Prostate gland (tissue), 2 donors: Measurements from ENCODE around the gene LSM4.

Experiments used
- POLR2A ChIP-seq: fragments of 450-650 bp; IDR thresholded peaks from one replicate; pipeline ENCODE4 v1.6.1; 2016; ENCODE audit warnings: antibody characterized with exemption, mild to moderate bottlenecking
- POLR2AphosphoS5 ChIP-seq: sonication (generic); formaldehyde crosslinking; IDR thresholded peaks from one replicate; pipeline ENCODE4 v1.6.1; 2017; ENCODE audit warnings: antibody characterized with exemption
- TF ChIP-seq, protein P1 (sequence below), 4 experiments: fragments of 200-600 bp in 2 of 4; fragments of 450-650 bp in 2 of 4; sonication (generic) in 2 of 4; IDR thresholded peaks; 1 replicate in 3 of 4; 2 replicates in 1 of 4; pipeline ENCODE4 v1.5.1; 2016 to 2019; ENCODE audit warnings: antibody characterized with exemption in 4 of 4, mild to moderate bottlenecking in 2 of 4, moderate library complexity in 2 of 4

DNA sequence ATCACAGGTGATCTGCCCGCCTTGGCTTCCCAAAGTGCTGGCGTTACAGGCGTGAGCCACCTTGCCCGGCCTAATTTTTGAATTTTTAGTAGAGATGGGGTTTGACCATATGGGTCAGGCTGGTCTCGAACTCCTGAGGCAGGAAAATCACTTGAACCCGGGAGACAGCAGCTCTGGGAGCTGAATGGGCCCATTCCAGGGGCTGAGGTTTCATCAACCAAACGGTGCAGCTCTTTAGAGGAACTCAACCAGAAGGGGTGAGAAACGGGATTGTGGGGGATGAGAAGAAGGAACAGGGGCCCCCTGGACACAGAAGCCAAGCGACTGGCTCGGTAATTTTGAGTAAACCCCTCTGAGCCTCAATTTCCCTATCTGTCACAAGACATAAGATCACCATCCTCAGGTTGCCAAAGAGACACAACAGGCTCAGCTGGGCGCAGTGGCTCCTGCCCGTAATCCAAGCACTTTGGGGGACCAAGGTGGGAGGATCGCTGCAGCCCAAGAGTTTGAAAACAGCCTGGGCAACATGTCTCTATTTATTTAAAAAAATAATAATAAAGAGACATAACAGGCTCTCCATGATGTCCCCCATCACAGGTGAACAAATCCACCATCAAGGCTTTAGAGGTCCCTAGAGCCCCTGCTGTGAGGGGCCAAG is 49.2 kb downstream of the LSM4 start:
- no peak for TF ChIP-seq POLR2AphosphoS5
- TF ChIP-seq, protein P1, sequence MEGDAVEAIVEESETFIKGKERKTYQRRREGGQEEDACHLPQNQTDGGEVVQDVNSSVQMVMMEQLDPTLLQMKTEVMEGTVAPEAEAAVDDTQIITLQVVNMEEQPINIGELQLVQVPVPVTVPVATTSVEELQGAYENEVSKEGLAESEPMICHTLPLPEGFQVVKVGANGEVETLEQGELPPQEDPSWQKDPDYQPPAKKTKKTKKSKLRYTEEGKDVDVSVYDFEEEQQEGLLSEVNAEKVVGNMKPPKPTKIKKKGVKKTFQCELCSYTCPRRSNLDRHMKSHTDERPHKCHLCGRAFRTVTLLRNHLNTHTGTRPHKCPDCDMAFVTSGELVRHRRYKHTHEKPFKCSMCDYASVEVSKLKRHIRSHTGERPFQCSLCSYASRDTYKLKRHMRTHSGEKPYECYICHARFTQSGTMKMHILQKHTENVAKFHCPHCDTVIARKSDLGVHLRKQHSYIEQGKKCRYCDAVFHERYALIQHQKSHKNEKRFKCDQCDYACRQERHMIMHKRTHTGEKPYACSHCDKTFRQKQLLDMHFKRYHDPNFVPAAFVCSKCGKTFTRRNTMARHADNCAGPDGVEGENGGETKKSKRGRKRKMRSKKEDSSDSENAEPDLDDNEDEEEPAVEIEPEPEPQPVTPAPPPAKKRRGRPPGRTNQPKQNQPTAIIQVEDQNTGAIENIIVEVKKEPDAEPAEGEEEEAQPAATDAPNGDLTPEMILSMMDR (IDR thresholded peaks at IDR 0.05) = no peak
- no peak for TF ChIP-seq POLR2A
